GM13977 (cell line): ENCODE results near the gene LIX1L.

ENCODE experiments used
- DNase-seq: peaks from one replicate; pipeline ENCODE4 v3.0.0; 2012; ENCODE audit warnings: low spot score
- in situ Hi-C: fragments of 300-500 bp; cut with MboI; formaldehyde crosslinking; loops from one replicate; pipeline ENCODE4 v1.12.0; 2022; ENCODE audit warnings: low sequenced_read_pairs, low pct_unique_long_range_greater_than_20kb, mixed read lengths, inconsistent platforms; ENCODE audit not compliant: unreplicated experiment
- TF ChIP-seq, protein P1 (sequence below): IDR thresholded peaks from 2 replicates; pipeline ENCODE4 v1.5.1; 2012; ENCODE audit warnings: mild to moderate bottlenecking, control low read depth; ENCODE audit not compliant: insufficient read depth; ENCODE audit errors: extremely low read depth, missing control alignments

Gene LIX1L

DNA sequence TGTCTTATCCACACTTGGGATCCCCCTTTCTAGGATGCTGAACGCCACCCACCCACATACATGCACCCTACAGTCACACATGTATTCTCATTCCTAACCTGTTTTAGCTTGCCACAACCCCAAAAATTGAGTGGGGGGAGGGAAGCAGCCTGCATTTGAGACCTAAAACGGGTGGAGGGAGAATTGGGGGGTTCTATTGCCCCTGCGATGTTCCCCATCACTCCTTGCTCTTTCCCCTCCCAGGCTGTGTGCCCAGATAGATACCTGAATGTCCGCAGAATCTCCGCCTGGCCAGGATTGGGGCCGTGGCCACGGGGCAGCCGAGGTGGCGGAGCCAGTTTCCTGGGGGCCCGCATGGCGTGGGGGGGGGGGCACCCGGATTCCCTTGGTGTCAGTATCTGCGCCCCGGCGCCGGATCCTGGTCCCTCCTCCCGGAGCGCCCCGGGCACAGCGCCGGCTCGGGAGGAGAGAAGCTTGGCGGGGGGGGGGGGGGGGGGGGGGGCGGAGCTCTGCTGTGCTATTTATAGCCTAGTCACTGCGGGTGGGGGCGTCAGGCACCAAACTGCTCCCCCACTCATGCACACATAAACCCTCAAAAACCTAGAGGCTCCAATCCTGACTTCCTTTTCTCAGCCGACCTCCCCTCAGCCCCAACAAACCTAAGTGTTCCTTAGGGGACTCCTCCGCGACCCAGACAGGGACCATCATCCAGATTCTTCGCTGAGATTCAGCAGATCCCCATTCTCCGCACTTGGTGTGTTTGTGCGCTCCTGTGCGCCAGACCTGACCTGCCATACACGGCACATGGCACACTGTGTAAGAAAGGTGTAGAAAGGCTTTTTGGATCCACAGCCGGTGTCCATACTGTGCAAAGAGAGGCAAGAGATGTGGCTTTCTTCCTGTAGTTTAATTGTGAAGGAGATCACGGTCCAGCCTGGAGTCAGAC is 4.6 kb upstream of the LIX1L start:
- in situ Hi-C loops, result no loop called here
- DNase-seq, result no peak

DNA sequence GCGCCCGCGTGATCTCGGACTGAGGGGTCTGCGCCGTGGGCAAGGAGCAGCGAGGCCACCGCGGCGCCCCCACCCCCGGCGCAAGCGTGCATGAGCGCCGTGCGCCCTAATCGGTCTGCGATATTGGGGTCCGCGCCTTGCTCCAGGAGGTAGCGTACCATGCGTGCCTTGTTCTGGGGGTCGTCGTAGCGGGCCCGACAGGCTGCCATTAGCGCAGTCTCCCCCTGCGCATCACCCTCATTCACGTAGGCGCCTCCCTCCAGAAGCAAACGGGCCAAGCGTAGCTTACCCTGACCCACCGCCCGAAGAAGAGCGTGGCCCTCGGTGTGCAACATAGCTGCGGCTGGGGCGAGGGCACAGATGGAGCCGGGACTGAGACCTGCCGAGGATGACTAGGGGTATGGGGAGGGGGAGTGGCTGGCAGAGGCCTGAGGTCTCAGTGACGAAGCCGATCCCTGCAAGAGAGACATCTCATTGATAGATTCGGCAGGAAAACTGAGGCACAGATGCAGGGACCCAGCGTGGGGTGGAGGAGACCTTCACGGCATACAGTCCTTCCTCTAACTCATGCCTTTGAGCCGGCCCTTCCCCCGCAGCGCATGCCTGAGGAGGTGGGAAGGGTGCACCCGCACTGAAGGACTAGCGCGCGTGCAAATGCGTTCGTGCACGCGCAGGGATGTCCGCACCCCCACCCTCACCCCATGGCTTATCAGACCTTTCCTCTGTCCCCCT is 3.8 kb upstream of the LIX1L start:
- in situ Hi-C loops, result no loop called here
- DNase-seq, result peak; percentile 45
- TF ChIP-seq, protein P1, sequence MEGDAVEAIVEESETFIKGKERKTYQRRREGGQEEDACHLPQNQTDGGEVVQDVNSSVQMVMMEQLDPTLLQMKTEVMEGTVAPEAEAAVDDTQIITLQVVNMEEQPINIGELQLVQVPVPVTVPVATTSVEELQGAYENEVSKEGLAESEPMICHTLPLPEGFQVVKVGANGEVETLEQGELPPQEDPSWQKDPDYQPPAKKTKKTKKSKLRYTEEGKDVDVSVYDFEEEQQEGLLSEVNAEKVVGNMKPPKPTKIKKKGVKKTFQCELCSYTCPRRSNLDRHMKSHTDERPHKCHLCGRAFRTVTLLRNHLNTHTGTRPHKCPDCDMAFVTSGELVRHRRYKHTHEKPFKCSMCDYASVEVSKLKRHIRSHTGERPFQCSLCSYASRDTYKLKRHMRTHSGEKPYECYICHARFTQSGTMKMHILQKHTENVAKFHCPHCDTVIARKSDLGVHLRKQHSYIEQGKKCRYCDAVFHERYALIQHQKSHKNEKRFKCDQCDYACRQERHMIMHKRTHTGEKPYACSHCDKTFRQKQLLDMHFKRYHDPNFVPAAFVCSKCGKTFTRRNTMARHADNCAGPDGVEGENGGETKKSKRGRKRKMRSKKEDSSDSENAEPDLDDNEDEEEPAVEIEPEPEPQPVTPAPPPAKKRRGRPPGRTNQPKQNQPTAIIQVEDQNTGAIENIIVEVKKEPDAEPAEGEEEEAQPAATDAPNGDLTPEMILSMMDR, result no peak

More for the DNA sequence above, 4.6 kb upstream of the LIX1L start:
- TF ChIP-seq, protein P1, result no peak

DNA sequence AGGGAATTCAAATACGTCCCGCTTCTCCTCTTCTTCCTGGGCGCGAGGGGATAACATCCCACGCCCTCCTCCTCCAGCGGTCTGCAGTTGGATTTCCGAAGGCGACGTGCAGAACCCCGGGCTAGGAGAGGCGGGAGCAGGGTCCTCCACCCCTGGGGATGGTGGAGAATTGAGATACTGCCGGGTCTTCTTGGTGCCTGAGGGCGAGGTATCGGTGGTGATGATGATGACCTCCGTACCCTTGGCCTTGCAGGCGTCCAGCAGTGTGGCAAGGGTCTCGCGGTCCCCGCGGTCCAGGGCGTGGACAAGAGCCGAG is 3.2 kb upstream of the LIX1L start:
- in situ Hi-C loops, result no loop called here
- TF ChIP-seq, protein P1, result no peak
- no peak for DNase-seq

DNA sequence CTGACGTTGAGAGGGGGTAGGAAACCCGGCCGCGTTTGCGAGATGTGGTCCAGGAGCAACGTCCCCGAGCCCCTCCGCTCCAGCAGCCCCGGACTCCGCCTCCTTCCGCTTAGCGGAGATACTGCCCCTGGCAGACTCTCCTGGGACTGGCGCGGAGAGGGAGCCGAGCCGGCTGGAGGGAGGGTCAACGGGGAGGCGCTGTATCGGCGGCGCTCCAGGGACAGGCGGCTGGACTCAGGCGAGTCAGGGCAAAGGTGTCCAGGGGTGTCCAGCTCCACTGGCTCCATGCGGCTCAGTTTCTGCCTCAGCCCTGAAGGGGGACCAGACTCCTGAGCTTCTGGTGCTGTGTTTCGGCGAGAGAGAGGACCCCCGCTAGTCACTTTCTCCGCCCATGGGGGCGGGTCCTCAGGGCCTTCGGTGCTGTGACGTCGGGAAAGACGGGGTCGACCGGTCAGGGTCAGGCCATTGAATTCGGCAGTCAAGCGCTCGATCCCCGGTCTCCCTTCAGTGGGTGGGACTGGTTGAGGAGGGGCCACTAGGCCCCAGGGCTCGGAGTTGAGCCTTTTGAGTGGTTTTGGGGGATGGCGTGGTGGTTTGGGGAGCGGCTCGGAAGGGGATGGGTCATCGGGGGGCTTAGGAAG is 2.8 kb upstream of the LIX1L start:
- in situ Hi-C loops, result no loop called here
- TF ChIP-seq, protein P1, result no peak
- peak; percentile 71 for DNase-seq

DNA sequence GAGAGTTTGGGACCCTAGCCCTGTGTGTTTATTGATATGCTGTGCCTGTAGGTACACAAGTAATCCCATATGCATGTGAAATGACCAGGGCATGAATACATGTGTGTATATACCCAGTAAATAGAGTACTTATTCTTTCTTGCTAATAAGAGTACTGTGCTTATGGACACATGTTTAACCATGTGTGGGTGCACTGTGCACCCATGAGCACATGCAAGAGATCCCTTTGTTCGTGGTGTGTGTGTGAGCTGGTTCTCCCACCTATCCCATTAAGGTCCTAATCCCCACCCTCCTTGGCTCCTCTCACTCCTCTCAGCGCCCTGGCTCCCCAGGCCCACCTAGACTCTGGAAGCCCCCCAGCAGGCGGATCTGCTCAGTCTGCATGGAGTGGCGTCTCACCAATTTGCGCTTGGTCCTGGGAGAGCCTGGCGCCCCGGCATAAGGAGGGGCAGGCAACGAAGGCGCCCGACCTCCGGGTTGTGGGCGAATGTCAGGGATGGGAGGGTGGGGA is 2.2 kb upstream of the LIX1L start:
- DNase-seq, result no peak
- in situ Hi-C loops, result no loop called here
- TF ChIP-seq, protein P1, result no peak

DNA sequence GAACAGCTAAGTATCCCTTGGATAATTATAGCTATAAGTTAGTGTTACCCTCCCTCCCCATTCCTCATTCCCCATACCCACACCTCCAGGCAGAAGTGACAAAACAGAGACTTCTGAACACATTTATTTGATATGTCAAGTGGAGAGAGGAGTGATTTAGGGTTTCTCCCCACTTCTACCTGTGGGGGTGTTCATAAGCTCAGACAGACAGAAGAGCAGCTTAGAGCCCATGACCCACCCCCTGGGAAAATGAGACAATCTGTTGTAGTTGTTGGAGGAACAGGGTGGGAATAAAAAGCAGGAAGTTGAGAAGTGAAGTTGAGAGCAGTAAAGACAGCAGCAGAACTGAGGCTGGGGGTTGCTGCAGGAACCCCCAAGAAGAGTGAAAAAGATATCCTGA is 1.5 kb upstream of the LIX1L start:
- no peak for DNase-seq
- TF ChIP-seq, protein P1, result no peak
- in situ Hi-C loops, result no loop called here
